GM19395 (cell line): ENCODE data around the gene PFN2.

Source experiments
- ATAC-seq: cut with Tn5 transposase; IDR thresholded peaks from one replicate; pipeline ENCODE4 v1.9.1; 2021; ENCODE audit warnings: mild to moderate bottlenecking, moderate library complexity; ENCODE audit not compliant: unreplicated experiment

Gene PFN2

DNA sequence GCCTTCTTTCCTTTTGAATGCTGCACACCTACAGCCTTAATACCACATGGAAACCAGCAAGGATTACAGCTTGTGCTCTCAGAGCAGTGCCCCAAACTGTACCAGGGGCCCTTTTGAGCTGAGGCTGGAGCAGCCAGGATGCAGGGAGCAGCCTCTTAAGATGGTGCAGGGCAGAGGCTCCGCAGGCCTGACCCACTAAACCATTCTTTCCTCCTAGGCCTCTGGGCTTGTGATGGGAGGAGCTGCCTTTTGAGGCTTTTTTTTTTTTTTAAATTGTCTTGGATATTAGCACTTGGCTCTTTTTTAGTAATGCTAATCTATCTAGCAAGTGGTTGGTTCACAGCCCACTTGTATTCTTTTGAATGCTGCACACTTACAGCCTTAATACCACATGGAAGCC is 37.7 kb downstream of the PFN2 start:
- ATAC-seq, result no peak

DNA sequence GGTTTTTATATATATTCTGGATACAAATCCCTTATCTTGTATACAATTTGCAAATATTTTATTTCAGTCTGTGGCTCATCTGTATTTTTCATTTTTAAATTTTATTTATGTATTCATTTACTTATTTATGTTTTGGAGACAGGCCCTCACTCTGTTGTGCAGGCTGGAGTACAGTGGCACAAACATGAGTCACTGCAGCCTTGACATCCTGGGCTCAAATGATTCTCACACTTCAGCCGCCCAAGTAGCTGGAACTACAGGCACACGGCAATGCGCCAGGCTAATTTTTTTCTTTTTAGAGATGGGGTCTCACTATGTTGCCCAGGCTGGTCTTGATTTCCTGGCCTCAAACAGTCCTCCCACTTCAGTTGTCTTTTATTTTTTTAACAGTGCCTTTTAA is 50.6 kb downstream of the PFN2 start:
- no peak for ATAC-seq

DNA sequence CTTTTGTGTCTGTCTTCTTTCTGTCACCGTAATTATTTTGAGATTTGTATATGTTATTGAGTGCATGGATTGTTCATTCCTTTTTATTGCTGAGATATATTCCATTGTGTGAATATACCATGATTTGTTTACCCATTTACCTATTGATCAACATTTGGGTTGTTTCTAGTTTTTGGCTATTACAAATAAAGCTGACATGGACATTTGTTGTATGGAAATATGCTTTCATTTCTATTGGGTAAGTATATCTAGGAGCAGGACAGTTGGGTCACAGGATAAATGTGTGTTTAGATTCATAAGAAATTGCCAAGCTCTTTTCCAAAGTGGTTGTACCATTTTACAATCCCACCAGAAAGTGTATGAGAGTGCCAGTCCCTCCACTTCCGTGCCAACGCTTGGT is 51.2 kb downstream of the PFN2 start:
- no peak for ATAC-seq

DNA sequence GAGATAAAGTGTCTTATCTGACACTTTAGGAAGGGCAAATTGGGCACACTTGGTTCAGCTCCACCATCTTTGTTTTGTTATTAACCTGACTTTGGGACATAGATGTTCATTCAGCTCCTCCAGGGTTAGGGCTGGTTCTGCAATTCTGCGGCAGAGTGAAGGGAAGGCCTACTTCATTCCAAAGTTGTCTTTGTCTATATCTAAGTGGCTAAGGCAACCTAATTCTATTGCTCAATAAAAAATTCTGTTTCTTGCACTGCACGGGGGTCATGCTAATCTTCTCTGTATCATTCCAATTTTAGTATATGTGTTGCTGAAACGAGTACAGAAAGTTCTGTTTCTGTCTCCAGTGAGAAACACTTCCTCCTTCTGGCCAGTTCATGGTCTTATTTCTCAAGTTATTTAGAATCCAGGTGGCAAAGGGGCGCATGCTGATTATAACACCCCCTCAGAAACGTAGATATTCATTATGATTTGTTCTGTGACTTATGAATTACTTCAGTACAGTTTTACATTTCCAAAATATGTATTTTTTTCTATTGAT is 53.5 kb downstream of the PFN2 start:
- ATAC-seq, result no peak
